Measurements from ENCODE around the gene ARID5A.
A peak's percentile ranks its signal among the peaks of the same experiment; 100 is the strongest.
"Not testable (repeated sequence)": the region's sequence is repeated elsewhere in the genome, so short reads cannot be mapped to it uniquely, and the experiment has no call there.

Gene ARID5A, protein sequence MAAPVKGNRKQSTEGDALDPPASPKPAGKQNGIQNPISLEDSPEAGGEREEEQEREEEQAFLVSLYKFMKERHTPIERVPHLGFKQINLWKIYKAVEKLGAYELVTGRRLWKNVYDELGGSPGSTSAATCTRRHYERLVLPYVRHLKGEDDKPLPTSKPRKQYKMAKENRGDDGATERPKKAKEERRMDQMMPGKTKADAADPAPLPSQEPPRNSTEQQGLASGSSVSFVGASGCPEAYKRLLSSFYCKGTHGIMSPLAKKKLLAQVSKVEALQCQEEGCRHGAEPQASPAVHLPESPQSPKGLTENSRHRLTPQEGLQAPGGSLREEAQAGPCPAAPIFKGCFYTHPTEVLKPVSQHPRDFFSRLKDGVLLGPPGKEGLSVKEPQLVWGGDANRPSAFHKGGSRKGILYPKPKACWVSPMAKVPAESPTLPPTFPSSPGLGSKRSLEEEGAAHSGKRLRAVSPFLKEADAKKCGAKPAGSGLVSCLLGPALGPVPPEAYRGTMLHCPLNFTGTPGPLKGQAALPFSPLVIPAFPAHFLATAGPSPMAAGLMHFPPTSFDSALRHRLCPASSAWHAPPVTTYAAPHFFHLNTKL

DNA sequence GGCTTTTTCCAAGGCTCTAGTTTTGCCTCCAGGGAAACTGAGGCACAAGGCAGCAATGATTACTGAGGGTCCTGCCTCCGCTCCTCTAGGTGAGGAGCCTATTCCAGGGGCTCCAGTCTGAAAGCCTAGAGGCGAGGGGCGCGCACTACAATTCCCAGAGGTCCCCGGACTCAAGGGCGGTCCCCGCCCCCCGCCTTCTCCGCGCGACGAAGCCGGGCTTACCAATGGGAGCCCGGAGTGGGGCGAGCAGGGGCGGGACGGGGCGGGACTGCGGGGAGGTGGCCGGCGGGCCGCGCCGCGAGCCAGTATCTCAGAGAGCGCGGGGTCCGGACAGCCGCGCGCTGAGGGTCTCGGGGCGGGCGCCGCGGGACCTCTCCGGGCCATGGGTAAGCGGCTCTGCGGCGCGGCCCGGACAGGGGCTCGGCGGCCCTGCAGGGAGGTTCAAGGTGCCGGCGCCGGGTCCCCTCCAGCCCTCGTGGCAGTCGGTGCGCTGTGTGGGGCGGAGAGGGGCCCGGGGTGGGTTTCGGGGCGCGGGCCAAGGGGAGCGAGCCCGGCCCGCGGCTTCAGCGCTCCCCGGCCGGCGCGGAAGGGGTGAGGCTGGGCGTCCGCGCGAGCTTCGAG lies at the start of gene ARID5A:
TSS of gene ARID5A (plus strand) at position 308 of the 621 bp plus-strand sequence. CDS start at position 383, 75 bp downstream.
- peak; percentile 87 for DNase-seq (ENCODE audit: low spot score)

DNA sequence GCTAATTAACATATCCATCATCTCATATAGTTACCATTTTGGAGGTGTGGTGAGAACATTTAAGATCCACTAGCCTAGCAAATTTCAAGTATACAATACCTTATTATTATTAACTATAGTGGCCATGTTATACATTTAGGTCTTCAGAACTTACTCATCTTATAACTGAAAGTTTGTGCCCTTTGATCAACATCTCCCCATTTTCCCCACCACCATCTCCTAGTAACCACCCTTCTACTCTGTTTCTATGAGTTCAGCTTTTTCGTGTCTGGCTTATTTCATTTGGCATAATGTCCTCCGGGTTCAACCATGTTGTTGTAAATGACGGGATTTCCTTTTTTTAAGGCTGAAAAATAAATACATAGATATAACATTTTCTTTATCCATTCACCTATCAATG lies 47.3 kb upstream of the ARID5A start:
- DNase-seq (ENCODE audit: low spot score) = no peak

DNA sequence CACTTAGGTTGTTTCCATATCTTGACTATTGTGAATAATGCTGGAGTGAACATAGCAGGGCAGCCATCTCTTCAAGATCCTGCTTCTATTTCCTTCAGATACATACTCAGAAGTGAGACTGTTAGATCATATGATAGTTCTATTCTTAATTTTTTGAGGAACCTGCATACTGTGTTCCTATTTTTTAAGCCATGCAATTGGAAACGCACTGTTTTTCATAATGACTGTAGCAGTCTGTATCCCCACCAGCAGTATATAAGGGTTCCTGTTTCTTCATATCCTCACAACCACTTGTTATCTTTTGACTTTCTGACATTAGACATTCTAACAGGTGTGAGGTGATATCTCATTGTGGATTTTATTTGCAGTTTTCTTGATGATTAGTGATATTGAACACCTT lies 46.9 kb upstream of the ARID5A start:
- DNase-seq (ENCODE audit: low spot score) = no peak

DNA sequence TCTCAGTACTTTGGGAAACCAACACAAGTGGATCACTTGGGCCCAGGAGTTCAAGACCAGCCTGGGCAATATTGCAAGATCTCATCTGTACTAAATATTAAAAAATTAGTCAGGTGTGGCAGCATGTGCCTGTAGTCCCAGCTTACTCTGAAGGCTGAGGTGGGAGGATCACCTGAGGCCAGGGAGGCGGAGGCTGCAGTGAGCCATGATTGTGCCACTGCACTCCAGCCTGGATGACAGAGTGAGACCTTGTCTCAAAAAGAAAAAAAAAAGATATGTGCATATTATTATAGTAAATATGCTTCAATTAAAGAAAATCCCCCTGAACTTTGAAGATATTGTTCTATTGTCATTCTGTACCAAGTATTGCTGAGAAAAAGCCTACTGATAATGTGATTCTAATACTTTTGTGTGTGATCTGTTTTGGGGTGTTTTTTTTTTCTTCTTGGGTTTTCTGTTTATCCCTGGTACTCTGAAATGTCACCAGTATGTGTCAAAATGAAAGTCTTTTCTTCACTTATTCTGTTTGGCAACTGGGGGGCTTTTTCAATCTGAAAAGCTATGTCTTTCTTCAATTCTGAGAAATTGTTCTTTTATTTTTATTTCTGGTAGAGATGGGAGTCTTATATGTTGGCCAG lies 44.6 kb upstream of the ARID5A start:
- no peak for DNase-seq (ENCODE audit: low spot score)

DNA sequence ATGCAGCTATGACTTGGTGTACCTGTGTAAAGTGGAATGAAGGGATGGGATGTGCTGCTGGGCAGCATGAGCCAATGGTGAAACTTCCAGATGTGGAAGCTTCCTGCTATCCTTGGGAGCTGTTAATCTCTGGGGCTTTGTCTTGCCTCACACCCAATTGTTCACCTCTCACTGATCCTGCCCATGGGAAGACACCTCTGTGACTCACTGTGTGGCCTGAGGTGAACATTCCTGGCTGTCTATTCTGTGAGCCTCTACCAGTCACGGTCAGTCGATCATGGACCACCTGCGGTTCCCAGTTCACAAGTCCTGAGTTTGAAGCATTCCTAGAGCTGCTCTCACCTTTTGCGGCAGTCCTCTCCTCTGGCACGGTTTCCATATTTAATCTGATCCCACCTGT lies 43.5 kb upstream of the ARID5A start:
- peak; percentile 70 for DNase-seq (ENCODE audit: low spot score)

DNA sequence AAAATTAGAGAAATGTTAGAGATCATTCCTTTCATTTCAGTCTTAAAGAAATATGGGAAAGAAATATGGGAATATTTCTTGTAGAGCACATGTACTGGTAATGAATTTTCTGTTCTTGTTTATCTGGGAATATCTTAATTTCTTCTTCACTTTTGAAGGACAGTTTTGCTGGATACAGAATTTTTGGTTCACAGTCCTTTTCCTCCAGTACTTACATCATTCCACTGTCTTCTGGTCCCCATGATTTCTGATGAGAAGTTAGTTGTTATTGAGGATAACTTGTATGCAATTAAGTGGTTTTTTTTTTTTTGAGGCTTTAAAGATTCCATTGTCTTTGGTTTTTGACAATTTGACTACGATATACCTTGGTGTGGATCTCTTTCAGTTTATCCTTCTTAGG lies 42.4 kb upstream of the ARID5A start:
- no peak for DNase-seq (ENCODE audit: low spot score)

DNA sequence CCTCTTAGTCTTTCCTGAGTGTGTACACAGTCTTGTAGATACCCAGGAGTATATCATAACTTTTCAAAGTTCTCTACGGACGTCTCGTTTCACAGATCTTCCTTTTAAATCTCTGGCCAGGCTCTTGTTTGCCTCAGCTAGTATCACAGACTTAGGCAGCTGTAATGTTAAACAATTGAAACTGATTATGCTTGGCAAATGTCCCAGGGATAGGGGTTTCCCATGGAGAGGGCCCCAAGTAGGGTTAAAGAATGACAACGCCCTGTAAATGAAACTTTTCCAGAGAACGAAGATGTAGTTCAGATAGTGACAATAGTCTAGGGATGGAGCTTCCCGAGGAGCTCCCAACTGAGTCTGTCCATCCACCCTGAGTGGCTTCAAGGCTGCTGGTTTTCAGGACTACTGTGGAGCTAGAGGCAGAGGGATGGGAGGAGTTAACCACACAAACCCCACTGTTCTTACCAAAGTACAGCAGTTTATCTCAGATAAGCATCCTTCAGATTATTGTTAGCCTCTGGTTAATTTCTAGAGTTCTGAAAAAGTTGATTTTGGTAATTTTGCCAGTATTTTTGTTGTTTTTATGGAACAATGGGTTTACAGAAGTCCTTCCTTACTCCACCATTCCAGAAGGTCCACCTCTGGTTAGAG lies 40.4 kb upstream of the ARID5A start:
- DNase-seq (ENCODE audit: low spot score) = no peak

DNA sequence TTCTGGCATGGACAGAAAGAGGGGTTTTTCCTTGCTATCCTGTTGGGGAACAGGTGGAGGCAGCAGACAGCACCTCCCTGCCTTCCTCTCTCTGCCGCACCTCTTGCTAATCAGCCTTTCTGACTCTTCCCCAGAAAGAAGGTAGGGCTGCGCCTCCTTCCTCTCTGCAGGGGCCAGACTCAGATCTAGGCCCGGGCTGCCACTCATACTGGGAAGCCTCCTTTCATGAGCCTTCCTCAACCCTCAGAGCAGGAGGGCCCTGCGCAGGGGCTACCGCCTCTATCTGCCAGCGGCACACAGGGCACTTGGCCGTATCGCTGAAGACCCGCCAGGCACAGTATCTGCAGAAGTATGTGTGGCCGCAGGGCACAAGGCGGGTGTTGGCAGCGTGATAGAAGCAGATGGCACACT lies 38.5 kb upstream of the ARID5A start:
- no peak for DNase-seq (ENCODE audit: low spot score)

DNA sequence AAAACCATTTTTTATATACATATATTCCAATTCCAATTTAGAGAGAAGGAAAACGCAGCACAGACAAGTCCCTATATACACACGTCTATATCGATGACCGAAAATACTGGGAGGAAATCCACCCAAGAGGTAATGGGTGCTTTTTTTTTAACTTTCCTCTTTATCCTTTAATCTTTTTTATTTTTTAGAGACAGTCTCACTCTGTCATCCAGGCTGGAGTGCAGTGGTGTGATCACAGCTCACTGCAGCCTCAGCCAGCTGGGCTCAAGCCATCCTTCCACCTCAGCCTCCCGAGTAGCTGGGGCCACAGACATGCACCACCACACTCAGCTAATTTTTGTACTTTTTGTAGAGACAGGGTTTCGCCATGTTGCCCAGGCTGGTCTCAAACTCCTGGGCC lies 37.9 kb upstream of the ARID5A start:
- DNase-seq (ENCODE audit: low spot score) = not testable (repeated sequence)

DNA sequence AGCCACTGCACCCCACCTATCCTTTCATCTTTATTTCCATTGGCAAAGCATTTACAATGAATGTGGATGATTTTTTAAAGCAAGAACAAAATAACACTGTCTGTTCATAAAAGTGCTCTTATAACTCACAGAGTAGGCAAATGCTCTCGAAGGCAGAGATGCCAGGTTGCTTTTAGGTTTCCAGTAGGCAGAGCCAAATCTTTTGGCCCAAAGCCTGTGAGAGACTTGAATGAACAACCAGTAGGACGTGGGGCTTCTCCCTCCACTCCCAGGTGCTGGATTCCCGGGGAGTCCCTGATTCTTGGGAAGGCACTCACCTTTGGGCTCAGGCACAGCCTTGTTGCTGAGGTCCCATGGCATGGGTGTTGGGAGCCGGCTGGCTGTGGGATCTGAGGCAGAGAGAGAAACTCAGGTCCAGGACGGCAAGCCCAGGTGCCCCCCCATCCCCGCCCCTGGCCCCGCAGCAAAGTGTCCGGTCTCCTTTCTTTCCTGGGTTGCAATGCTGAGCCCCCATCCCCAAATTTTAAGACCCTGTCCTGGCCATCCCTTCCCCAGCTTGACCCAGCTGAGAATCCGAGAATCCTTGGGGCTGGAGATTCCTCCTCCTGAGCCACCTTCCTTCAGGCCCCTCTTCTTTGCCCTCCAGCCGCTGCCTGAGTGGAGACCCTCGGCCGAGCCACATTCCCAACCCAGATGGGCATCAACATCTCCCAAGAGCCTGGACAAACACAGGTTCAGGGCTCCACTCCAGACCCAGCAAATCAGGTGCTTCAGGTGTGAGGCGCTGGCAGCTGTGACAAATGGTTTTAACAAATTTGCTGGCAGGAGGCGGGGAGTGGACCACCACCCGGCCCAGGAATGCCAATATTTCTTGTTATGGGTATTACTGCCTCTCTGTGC lies 37.2 kb upstream of the ARID5A start:
- DNase-seq (ENCODE audit: low spot score) = no peak

DNA sequence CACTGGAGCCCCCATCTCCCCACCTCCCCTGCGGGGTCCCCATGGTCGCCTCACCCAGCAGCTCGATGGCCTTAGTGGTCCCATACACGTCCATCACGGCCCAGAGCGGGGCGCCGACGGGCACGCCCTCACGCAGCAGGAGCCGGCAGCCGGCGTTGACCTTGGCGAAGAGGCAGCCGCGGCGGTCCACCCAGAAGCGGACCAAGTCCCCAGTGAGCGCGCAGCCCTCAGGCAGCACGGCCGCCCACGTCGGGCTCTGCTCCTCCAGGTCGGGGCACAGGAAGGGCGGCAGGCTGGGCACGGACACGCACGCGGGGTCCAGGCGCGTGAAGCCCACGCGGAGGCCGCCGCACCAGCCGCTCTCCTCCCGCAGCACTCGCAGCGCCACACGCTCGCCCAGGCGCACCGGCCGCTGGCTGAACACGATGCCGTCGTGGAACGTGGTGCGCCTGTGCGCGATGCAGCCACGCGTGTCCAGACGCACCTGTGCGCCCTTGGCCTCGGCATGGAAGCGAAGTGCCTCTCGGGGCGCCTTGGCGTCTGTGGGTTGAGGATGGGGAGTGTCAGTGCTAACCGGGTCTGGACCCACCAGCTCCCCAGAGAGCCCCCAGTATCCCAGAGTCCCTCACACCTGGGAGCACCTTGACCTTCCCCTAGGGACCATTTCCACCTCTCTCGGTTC lies 36.0 kb upstream of the ARID5A start:
- no peak for DNase-seq (ENCODE audit: low spot score)

DNA sequence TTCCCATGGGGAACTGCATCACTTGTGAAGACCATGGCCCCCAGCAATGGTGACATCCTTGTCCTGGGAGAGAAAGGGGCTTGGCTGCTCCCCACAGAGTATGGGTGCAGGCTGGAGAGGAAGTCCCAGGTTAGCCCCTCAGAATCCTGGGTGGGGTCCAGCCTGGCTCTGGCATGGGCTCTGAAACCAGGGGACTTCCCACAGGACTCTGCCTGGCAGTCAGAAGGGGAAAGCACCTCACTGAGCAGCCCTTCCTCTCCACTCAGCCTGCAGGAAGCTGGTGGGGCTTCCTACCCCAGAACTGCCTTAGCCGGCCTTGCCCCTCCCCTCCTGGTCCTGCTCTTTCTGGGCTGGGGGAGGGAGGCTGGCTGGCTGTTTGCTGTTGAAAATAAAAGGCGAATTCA lies 35.1 kb upstream of the ARID5A start:
- DNase-seq (ENCODE audit: low spot score) = no peak

DNA sequence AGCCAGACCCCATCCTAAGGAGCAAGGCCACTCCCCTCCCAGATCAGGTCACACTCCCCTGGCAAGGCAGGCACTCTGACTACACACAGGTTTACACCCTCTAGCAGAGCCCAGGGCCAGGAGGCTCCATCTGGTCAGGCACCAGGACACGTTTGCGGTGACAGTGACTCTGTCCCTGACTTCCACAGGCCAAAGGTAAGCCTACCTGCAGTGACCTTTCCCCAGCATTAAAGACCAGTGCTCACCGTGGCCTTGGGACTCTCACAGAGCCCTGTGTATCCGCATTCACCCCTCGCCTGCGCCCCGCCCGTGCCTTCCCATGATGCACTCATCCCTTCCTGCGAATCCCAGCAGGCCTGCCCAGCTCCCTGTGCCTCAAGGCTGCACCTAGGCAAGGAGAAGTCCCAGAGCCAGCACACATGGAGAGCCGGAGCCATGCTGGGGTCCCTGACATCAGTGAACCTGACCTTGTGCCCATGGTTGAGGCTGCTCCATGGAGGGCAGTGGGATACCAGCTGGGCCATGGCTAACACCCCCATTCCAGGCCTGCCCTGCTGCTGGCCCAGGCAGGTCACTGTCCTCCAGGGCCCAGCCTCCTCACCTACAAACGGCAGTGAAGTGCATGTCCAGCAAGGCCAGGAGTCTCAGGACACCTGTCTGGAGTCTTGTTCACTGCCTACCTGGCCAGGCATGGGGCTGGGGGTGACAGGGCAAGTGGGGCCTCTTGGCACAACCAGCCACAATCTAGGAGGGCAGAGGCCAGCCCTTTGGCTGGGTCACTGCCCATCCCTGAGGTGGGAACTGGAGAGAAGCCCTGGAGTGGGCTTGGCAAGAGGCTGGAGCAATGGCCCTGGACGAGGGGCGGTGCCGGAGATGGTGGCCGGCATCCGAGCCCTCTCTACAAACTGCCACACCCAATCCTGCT lies 34.4 kb upstream of the ARID5A start:
- DNase-seq (ENCODE audit: low spot score) = no peak

DNA sequence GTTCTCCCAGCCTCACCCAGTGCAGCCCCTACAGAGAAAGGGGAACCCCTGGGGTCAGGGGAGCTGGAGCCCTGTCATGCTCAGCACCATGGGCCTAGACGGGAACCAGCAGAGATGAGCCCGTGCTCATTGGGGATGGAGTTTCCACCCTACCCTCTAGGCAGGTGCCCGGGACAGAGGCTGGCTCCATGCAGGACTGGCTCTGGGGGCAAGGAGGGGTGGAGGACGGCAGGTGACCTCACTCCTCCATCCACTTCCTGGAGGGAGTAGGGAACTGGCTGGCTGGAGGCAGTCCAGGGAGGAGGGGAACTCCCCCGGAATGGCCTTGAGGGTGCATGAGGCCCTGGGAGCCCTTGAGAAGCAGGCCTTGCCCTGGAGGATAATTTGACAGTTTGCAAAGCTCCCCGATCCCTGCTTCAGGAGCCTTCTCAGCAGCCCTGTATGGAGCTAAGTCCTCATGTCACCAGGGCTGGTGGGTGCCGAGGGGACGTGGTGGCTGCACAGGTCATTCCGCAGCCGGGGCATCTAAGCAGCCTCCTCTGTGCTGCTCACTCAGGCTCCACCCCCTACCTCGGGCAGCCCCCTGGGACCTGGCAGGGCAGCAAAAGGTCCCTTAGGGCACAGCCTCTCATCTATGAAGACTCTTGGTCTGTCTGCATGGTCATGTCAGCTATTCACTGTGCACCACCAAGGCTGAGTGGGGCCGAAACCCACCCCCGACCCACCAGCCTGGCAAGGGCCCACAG lies 33.5 kb upstream of the ARID5A start:
- no peak for DNase-seq (ENCODE audit: low spot score)

DNA sequence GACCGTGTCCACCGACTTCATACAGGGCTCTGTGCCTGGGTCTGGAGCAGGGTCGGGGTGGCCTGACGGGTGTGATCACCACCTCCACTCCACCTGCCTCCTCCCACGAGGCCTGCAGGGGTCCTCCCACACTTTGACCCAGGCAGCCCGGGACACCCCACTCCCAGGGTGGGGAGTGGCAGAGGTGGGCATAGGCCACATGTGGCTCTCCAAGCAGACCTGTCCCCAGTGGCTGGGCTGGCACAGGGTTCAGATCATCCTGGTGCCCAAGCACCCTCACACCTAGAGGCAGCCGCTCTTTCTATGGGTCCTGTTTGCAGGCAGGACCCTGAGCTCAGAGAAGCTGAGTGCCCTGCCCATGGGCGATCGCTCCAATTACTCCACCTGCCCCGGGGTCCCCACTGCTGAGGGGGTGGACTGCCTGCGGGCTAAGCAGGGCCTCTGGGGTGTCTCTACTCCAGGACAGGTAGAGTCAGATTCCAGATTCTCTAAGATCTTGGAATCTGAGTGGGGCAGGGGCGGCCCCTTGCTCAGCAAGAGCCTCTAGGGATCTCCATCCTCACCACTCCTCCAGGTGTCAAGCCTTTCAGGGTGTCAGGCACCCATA lies 32.8 kb upstream of the ARID5A start:
- DNase-seq (ENCODE audit: low spot score) = no peak

DNA sequence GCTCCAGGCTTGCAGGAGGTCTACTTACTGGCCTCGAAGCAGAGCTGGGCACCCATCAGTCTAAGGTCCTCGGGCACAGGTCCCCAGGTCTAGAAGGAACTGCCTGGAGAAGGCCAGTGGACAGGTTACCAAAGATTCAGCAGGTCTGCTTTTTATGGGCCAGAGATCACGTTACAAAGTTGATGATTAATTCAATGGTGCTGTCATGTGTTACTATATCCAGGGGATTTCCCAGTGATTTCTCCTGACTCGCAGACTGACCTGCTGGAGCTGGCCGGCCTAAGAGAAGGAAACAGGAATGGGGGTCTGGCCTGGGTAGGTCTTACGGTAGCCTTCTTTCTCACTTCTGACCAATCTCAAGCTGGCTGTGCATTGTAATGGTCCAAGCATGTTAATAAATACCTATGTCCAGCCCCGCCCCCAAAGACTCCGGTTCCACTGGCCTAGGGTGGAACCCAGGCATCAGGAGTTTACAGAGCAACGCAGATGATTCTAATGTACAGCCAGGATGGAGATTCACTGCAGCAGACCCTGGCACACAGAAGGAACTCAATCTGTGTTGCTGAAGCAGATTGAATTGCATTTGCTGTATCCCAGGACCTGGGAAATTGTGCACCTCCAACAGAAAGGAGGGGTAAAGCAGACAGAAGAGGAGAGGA lies 31.2 kb upstream of the ARID5A start, which contains the start of gene NEURL3:
TSS of gene NEURL3 (minus strand) at position 127 of the 659 bp plus-strand sequence. CDS start at position 56, 71 bp downstream.
- DNase-seq (ENCODE audit: low spot score) = peak; percentile 60

DNA sequence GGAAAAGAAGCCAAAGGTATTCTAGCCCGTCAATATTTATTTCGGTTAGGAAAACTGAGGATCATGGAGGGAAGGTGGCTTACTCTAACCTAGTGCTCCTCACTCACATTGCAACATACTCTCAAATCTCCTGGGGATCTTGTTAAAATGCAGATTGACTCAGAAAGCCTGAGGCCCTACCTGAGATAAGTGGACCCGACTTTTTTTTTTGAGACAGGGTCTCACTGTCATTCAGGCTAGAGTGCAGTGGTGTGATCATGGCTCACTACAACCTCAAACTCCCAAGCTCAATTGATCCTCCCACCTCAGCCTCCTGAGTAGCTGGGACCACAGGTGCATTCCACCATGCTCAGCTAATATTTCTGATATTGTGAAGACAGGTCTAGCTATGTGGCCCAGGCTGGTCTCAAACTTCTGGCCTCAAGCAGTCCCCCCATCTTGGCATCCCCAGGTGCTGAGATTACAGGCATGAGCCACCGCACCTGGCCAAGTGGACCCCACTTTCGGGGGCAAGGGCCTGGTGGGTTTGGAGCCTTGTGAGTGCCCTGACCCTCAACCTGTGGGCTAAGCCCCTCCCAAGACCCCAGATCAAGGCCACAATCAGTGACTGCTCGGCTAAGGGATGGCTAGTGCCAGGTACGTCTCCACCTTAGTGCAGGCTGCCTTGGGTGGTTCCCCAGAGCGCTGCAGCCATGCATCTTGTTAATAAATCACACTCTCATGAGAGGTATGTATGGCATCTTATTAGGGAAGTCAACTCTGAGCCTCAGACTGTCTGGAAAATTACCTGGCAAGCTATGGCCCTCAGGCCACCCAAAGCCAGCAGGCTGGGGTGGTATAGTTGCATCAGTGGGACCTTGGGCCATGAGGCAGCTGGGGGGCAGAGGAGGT lies 30.3 kb upstream of the ARID5A start:
- no peak for DNase-seq (ENCODE audit: low spot score)
